ENCODE results near the gene CCR1.

DNA sequence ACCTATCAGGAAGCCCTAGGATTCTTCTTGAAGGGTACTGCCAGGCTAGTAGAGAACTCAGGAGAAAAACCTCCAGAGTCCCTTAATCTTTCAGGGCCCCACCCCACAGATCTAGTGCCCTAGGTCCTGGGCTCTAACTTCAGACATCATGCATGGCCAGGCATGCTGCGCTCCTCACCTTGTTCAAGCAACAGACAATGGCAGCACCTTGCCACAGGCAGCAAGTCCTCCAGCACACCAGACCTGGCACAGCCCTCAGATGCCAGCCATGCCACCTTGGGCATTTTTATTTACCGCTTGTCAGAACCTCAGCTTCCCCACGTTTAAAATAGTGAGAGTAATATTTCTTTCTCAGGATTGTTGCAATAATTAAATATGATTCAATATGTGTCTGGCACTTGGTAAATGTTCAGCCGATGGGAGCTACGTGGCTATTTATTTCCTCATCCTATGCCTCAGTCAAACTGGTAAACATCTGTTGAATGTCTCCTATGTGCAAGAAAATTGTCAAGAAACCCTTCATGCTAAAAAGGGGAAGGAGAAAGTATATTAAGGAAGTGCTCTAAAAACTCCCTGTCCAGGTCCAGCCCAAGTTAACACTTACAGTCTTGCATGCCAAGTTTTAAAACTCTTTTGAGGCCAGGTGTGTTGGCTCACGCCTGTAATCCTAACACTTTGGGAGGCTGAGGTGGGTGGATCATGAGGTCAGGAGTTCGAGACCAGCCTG lies 14.5 kb upstream of the CCR1 start:
- TF ChIP-seq, protein P1, sequence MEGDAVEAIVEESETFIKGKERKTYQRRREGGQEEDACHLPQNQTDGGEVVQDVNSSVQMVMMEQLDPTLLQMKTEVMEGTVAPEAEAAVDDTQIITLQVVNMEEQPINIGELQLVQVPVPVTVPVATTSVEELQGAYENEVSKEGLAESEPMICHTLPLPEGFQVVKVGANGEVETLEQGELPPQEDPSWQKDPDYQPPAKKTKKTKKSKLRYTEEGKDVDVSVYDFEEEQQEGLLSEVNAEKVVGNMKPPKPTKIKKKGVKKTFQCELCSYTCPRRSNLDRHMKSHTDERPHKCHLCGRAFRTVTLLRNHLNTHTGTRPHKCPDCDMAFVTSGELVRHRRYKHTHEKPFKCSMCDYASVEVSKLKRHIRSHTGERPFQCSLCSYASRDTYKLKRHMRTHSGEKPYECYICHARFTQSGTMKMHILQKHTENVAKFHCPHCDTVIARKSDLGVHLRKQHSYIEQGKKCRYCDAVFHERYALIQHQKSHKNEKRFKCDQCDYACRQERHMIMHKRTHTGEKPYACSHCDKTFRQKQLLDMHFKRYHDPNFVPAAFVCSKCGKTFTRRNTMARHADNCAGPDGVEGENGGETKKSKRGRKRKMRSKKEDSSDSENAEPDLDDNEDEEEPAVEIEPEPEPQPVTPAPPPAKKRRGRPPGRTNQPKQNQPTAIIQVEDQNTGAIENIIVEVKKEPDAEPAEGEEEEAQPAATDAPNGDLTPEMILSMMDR (conservative IDR thresholded peaks at IDR 0.05): no peak
- TF ChIP-seq ZFX (IDR thresholded peaks at IDR 0.05): no peak

Data from C4-2B (cell line).